Hepatic stellate cell (primary cell): ENCODE data around the gene SSU72.
"Not testable (repeated sequence)": the region's sequence is repeated elsewhere in the genome, so short reads cannot be mapped to it uniquely, and the experiment has no call there.

Source experiments
- DNase-seq: peaks from one replicate; pipeline ENCODE4 v3.0.0; 2011; ENCODE audit warnings: low spot score

The SSU72 gene

GRCh38 chr1:1495461-1495975 is 79.1 kb downstream of the SSU72 start:
- DNase-seq, result not testable (repeated sequence)

GRCh38 chr1:1494311-1494710 is 80.4 kb downstream of the SSU72 start:
- not testable (repeated sequence) for DNase-seq
